Measurements from ENCODE around the gene ZNF132. TPM values are rescaled to one million over a fixed set of nuclear protein-coding genes. Genes with fewer than 3 reads are reported as not detected.

ZNF132 gene
- 6.2 and 6.8 TPM in 2 replicates for total RNA-seq

DNA sequence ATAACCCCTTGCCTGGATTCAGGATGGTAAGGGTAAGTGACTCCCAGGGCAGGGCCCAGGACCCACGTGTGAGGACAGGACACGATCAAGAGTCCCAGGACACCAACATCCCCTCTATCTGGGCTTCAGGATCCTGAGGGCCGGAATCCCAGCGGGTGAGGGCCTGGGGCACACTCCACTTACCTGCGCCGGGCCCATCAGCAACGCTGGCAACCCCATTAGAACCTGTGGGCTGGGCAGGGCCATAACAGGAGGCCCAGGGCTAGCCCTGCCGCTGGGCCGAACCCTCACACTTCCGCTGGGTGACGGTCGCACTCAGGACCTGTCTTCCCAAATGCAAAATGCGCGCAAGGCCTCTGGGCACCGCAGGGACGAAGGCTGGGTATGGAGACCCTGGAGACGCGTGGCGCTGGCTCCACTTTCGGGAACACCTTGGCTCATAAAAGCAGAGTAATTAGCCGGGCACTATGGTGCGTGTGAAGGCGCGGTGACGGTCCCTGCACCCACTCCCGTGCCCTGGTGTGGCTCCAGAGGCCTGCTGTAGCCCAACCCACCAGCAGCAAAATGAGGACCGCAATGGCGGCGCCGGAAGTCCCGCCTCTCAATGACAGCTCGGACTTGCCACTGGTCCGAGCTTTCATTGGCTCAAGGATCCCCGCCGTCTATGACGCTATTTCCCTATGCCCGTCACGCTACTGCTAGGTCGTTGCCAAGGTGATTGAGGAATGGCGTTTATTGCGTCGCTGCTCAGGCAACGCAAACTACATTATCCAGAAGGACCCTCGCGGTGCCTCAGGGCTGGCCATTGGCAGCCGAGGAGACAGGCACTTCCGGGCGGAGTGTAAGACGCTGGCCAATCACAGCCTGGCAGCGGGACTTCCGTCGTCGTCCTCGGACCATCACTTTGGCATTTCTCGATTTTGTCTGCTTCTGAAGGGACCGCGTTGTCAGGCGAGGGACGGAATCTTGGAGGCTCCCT is at the start of gene ZNF132:
TSS of gene ZNF132 (minus strand) at position 578 of the 979 bp plus-strand sequence. CDS start at position 246, 332 bp downstream.

DNA sequence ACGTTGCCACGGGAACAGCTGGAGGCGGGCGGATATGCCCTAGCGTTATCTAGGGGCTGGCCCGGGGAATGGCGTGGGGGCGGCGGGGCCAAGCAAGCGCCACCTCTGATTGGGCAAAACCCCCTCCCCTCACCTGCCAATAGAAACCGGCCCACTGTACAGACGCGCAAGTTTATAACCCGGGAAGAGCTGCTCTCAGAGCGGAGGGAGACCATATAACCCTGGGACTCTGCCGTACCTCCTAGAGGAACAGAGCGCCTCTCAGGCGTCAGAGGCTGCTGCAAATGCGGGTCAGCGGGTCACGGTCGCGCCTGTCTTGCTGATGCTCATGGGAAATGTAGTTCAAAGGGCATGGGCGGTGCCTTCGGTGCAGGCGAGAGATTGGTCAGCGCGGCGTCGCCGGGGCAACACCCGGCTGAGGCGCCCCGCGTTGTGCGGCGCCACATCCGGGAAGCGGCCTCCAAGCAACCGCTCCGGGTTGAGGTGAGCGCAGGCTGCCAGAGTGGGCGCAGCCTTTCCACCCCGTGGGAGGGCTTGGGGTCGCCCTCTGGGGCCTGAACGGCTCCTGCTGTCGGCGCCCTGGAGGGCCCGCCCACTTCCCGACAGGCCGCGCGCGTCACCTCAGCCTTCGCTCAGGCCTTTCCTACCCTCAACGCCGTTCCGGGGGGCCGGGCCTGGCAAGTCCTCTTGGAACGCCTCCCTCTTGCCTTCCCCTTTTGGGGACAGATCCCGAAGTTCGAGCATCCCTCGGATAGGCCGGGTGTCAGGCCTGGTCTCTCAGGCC is 36.0 kb upstream of the ZNF132 start, which contains the start of gene ZNF446:
TSS of gene ZNF446 (plus strand) at position 639 of the 784 bp plus-strand sequence. CDS start 867 bp downstream, outside the sequence.

DNA sequence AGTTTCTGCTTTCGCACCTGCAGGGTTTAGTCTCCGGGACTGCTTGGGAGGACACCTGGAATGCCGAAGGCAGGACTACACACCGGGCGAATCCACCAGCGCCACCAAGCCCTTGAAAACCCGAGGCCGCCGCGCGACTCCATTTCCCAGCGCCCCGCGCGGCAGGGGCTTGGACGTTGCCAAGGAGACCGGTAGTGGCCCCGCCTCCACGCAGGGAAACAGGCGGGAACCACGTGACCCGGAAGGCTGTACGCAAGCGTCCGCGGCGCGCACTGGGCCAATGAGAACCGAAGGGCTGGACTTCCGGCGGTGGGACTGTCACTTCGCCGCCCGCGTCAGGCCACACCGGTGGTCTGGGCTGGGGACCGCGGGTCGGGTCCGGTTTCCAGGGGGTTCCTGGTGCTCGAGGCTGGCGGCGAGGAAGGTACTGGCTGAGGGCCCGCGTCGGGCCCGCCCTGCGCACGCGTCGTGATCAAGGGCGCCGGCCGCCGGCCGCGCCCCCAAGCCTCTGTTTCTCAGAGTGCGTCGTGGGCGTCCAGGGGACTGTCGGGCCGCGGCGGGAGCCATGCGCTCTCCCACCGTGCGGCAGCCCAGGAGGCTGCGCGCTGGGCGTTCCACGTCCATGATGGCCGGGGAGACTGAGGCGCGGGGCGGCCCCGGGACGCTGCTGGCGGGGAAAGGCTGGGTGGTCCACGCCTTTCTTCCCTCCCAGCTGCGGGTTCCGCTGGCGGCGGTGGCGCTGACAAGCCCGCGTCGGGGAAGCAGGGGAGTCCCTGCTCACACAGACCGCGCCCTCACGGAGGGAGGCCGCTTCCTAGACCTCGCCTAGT is 27.0 kb upstream of the ZNF132 start, which contains the start of gene ZNF324:
TSS of gene ZNF324 (plus strand) at position 321 of the 830 bp plus-strand sequence. CDS start 2,106 bp downstream, outside the sequence.

DNA sequence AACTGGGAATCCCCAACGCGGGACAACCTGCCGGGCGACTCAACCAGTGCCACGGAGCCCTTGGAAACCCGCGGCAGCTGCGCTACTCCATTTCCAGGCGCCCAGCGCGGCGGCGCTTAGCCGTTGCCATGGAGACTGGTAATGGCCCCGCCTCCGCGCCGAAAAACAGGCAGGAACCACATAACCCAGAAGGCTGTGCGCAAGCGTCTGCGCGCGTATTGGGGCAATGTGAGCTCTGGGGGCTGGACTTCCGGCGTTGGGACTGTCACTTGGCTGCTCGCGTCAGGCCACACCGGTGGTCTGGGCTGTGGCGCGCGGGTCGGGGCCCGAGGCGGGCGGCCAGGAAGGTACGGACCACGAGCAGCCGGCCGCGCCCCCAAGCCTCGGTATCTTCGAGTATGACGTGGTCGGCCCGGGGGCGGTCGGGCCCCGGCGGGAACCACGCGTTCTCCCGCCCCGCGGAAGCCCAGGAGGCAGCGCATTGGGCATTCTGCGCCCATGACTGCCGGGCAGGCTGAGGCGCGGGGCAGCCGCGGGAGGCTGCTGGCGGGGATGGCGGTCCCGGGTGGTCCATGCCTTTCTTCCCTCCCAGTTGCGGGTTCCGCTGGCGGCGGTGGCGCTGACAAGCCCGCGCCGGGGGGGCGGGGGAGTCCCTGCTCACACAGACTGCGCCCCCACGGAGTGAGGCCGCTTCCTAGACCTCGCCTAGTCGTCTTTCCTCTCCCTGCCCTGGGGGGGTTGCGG is 11.6 kb upstream of the ZNF132 start, which contains the start of gene ZNF324B:
TSS of gene ZNF324B (plus strand) at position 265 of the 744 bp plus-strand sequence. CDS start 2,080 bp downstream, outside the sequence.

DNA sequence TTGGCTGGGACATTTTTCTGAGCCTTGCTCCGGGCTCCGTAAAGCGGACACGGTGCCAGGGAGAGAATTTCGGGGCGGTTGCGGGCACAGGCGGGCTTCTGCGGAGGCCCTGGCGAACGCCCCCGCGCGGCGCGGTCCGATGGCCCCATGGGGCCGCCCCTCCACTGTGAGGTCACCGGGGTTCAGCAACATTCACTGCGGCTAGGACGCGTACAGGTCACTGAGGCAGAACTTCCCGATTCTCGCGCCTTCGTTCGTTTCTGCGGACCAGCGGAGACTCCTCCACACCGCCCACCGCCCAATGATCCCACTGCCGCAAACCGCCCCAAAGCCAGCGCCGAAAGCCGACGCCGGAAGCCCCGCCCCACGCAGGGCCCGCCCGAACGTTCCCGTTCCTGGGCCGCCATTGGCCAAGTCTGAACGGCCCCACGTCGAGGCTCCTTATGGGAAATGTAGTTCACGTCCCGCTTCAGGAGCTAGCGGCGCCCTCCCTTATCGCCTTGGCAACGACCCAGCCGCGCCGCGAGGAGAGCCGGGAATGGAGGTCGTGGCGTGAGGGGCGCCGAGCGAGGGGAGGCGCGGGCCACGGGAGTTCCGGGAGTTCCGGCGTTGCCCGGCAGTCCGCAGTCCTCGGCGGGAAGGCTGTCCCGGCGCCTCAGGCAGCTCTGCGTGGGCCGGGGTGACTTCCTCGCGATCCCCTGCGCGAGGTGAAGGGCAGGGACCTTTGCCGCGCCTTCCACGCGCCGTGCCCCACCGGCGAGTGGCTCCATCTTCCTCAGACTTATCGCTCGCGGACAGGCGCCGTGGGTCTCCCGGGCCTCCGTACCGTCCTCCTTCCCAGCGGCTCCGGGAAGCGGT is 31.6 kb downstream of the ZNF132 start, which contains the start of gene ZNF584:
TSS of gene ZNF584 (plus strand) at position 498 of the 858 bp plus-strand sequence. CDS start 499 bp downstream, outside the sequence.

DNA sequence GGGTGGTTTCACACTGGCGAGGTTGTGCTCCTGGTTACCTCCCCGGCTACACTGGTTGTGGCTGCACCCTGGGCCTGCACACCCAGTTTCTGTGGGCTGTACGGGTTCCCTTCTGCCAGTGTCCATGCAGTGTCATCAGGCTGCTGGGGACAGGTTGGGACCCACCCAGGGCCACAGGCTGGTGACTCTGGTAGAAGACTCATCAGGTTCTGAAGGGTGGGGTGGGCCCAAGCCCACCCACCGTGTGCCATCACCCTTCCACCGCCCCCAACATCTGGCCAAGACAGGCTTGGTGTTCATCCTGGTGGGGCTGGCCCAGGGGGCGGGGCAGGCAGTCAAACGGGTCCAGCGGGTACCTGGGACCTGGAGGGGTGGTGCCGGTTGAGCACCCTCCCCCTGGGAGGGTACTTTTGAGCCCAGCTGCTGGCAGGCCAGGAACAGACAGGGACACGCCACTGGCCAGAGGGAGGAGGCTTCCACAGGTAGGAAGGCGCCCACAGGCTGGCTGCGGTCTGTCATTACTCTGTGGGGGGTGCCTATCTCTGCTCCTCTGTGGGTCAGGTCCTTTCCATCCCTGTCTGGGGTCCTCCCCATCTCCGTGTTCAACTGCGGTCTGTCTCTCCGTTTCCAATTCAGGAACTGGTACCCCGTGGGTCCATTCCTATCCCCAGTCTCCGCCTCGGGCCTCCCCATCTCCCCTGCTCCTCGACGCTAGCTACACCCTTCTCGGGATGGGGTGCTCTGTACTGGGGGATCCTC is 44.6 kb downstream of the ZNF132 start, which contains the start of gene RNF225:
TSS of gene RNF225 (plus strand) at position 437 of the 759 bp plus-strand sequence. CDS start 434 bp downstream, outside the sequence.

DNA sequence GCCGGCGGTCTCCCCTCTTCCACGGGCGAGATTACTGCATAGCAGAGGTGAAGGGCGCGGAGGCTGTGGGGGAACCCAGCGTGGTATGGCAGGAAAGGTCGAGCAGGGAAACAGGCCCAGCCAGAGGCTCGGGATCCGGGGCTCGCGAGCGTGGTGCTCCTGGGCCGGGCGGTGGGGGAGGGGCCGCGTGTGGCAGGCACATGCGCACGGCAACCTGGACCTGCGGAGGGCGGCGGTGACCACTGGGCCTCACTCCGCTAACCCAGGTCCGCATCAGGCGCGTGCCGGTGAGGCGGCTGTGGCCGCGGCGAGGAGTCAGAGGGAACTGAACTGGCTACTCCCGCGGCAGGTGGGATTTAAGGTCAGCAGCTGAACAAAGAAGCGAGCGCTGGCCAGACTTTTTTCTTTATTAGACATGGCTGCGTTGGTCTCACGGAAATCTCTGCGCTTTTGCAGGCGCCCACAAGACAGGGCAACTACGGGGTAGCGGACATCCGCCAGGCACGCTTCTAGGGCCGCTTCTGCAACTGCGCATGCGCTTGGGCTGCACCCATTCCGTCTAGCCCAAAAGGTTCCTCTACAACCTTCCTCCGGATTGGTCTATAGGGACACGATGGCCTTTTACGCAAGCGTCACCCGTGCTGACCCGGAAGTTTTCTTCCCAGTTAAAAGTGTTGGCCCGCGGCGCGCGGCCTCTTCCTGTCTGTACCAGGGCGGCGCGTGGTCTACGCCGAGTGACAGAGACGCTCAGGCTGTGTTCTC is 53.2 kb downstream of the ZNF132 start, which contains the start of gene RPS5:
TSS of gene RPS5 (plus strand) at position 694 of the 762 bp plus-strand sequence. CDS start 869 bp downstream, outside the sequence.

Other genes with a start within 250 kb of the ZNF132 start
- 45.2 and 54.2 TPM in 2 replicates for gene ZNF544, start 211.2 kb downstream of the ZNF132 start, total RNA-seq
- gene ZNF8, start 161.2 kb downstream of the ZNF132 start, total RNA-seq: 3.1 and 4.0 TPM in 2 replicates
- 17.5 and 22.8 TPM in 2 replicates for gene ERVK3-1, start 134.8 kb downstream of the ZNF132 start, total RNA-seq
- 1.9 and 2.7 TPM in 2 replicates for gene ZSCAN22, start 113.2 kb downstream of the ZNF132 start, total RNA-seq
- 6.0 and 10.4 TPM in 2 replicates for gene A1BG, start 86.7 kb downstream of the ZNF132 start, total RNA-seq
- 0.81 and 1.1 TPM in 2 replicates for gene ZNF497, start 77.4 kb downstream of the ZNF132 start, total RNA-seq
- 0.66 and 1.2 TPM in 2 replicates for gene ZNF837, start 59.1 kb downstream of the ZNF132 start, total RNA-seq
- gene RPS5, start 52.9 kb downstream of the ZNF132 start, total RNA-seq: 2,645 and 2,757 TPM in 2 replicates
- 0.09 TPM in 1 of 2 replicates, not detected in the other for gene RNF225, start 44.5 kb downstream of the ZNF132 start, total RNA-seq
- gene ZNF584, start 31.5 kb downstream of the ZNF132 start, total RNA-seq: 12.2 and 13.4 TPM in 2 replicates
- 7.6 and 8.7 TPM in 2 replicates for gene ZNF324B, start 11.5 kb upstream of the ZNF132 start, total RNA-seq
- 11.1 and 12.5 TPM in 2 replicates for gene ZNF324, start 26.9 kb upstream of the ZNF132 start, total RNA-seq
- 4.6 and 4.9 TPM in 2 replicates for gene ZNF446, start 36.2 kb upstream of the ZNF132 start, total RNA-seq
- gene SLC27A5, start 71.8 kb upstream of the ZNF132 start, total RNA-seq: 10.2 and 16.6 TPM in 2 replicates
- 5.8 and 7.5 TPM in 2 replicates for gene ZBTB45, start 79.7 kb upstream of the ZNF132 start, total RNA-seq
- 476 and 517 TPM in 2 replicates for gene TRIM28, start 103.9 kb upstream of the ZNF132 start, total RNA-seq
- gene CHMP2A, start 115.0 kb upstream of the ZNF132 start, total RNA-seq: 126 and 141 TPM in 2 replicates
- 94.9 and 128 TPM in 2 replicates for gene UBE2M, start 118.5 kb upstream of the ZNF132 start, total RNA-seq
- 9.2 and 12.8 TPM in 2 replicates for gene MZF1, start 133.2 kb upstream of the ZNF132 start, total RNA-seq

Measured in endothelial cell of coronary artery (primary cell).